Measurements from ENCODE around the gene KLK13. TPM values are rescaled to one million over a fixed set of nuclear protein-coding genes. Genes with fewer than 3 reads are reported as not detected.

KLK13 gene, protein sequence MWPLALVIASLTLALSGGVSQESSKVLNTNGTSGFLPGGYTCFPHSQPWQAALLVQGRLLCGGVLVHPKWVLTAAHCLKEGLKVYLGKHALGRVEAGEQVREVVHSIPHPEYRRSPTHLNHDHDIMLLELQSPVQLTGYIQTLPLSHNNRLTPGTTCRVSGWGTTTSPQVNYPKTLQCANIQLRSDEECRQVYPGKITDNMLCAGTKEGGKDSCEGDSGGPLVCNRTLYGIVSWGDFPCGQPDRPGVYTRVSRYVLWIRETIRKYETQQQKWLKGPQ
- total RNA-seq = not detected
- not detected for polyA plus RNA-seq

DNA sequence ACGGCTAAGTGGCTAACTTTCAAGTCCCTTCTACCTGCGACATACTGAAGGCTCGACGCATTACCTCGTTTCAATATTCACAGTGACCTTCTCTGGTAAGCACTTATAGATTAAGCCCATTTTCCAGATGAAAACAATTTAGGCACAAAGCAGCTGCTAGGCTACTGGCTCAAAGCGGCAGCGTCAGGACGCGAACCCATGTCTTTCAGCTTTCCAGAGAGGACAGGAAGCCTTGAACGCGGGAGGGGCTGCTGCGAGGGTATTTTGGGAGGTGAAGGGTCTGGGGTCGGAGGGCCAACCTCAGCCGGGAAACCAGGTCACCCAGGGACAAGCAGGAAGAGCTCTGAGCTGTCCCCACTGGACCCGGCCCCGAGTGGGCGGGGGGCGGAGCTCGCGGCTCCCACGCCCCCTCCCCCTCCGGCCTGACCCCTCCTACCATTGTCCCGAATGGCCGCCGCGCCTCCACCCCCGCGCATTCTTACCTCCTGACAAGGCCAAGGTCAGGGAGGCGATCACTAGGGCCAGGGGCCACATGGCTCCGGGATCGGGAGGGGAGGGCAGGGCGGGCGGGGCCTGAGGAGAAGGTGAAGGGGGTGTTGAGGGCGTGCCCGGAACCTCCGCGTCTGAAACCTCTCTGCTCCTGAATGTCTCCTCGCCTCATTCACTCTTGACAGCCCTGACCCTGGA lies at the start of gene KLK13:
Gene KLK13 (minus strand): TSS at position 559 of the 687 bp plus-strand sequence. CDS start 25 bp downstream, at position 534.
- intact Hi-C loops (cut with micrococcal nuclease) = no loop called here
- Histone ChIP-seq H3K4me3 (ENCODE audit: low read length in 2 of 2) (no peak within 1 kb of the TSS), H3K4me1 (ENCODE audit: insufficient read depth, low read length) (peaks cover 3% of the 10 kb centered on the region), H3K9me3 (ENCODE audit: control insufficient read depth in 1 of 2, low read length in 2 of 2) (no peaks in the 10 kb centered on the region), H3K36me3 (ENCODE audit: insufficient read depth, low read length) (no peaks in the 10 kb centered on the region), H3K27ac (ENCODE audit: low read depth, low read length) (no peak within 1 kb of the TSS), H3K27me3 (ENCODE audit: insufficient read depth, low read length) (peaks cover 13% of the 10 kb centered on the region)
- peaks cover 40 to 43% of the 10 kb centered on the region in 2 donors for H3K27me3 Mint-ChIP-seq
- no peaks in the 10 kb centered on the region for H3K36me3 Mint-ChIP-seq
- H3K4me1 Mint-ChIP-seq = peaks cover 0 to 6% (median 3%) of the 10 kb centered on the region in 4 donors
- ChIA-PET CTCF (ENCODE audit: partially characterized antibody) (no interaction called here), POLR2A (ENCODE audit: partially characterized antibody) (no interaction called here)
- no peak for DNase-seq
- no peak within 1 kb of the TSS for H3K27ac Mint-ChIP-seq
- H3K4me3 Mint-ChIP-seq = peak within 1 kb of the TSS; percentile 39 to 76 (median 65)
- H3K9me3 Mint-ChIP-seq = peaks cover 0 to 5% (median 0%) of the 10 kb centered on the region in 8 donors

DNA sequence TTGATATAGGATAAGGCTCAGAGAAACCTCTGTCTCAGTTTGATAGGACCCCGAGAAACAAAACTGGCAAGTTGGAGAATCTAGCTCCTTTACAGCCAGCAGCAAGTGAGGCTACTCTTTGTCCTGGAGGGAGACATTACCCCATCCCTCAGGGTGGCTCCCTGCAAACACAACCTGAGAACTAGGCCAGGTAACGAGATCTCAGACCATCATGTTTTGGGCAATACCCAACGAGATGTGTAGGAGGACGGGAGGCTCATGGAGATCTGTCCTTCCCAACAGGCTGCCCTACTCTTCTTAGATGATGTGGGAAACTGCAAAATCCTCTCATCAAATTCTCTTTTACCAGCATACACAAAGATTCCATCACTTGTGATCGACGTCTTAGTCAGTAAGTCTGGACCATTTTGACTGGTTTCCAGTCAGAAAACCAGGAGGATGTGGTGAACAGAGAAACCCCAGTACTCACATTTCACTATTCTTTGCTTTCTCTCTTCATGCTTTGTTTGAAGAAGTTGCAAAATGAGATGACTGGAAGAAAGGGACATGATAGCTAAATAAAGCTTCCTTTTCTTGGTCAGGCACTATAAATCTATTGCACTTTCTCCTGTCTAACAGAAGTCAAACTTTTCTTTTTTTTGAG lies 49.3 kb upstream of the KLK13 start:
- Histone ChIP-seq H3K27me3 (ENCODE audit: insufficient read depth, low read length) (no peaks in the 10 kb centered on the region), H3K4me3 (ENCODE audit: low read length in 2 of 2) (no peak overlapping the region), H3K27ac (ENCODE audit: low read depth, low read length) (no peak overlapping the region), H3K36me3 (ENCODE audit: insufficient read depth, low read length) (no peaks in the 10 kb centered on the region), H3K4me1 (ENCODE audit: insufficient read depth, low read length) (peaks cover 38% of the 10 kb centered on the region), H3K9me3 (ENCODE audit: control insufficient read depth in 1 of 2, low read length in 2 of 2) (no peaks in the 10 kb centered on the region)
- Mint-ChIP-seq H3K4me1 (peaks cover 26 to 43% (median 34%) of the 10 kb centered on the region in 4 donors), H3K4me3 (peak overlapping the region in 4 of 8 donors; percentile 13 to 46 (median 32)), H3K36me3 (no peaks in the 10 kb centered on the region), H3K27me3 (no peaks in the 10 kb centered on the region), H3K27ac (peak overlapping the region in 4 of 7 donors; percentile 9 to 76 (median 50)), H3K9me3 (no peaks in the 10 kb centered on the region)
- CTCF ChIA-PET (ENCODE audit: partially characterized antibody) = interaction anchor here (1.0 to 1.5 kb wide), 3 partner anchors 15 to 44 kb away, joined by 3 to 4 read pairs (median 3); no protein-coding TSS in a partner anchor
- intact Hi-C loops (cut with micrococcal nuclease) = no loop called here
- POLR2A ChIA-PET (ENCODE audit: partially characterized antibody) = interaction anchor here (1.1 kb wide), 1 partner anchor 14 kb away, joined by 4 read pairs; no protein-coding TSS in a partner anchor
- DNase-seq = peak in 2 of 5 donors; percentile 31 to 33

DNA sequence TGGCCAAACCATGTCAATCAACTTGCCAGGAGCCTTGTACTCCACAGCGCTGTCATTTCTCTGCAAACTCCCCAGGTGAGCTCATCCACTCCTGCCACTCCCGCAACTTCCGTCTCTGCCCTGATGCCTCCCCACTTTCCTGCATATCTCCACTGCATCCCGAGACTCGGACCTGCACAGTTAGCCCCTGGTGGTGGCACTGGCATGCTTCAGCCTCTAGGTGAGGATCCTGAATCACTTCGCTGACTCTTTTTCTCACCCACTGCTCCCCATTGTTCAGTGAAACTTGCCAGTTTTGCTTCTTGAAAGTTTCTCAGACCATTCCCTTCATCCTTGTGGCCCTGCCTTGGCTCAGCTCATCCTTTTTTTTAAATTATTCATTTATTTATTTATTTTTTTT lies 46.7 kb upstream of the KLK13 start:
- POLR2A ChIA-PET (ENCODE audit: partially characterized antibody) = interaction anchor here (1.0 kb wide), 1 partner anchor 20 kb away, joined by 3 read pairs; no protein-coding TSS in a partner anchor
- CTCF ChIA-PET (ENCODE audit: partially characterized antibody) = interaction anchor here (3.5 kb wide), 1 partner anchor 47 kb away, joined by 9 read pairs; no protein-coding TSS in a partner anchor

DNA sequence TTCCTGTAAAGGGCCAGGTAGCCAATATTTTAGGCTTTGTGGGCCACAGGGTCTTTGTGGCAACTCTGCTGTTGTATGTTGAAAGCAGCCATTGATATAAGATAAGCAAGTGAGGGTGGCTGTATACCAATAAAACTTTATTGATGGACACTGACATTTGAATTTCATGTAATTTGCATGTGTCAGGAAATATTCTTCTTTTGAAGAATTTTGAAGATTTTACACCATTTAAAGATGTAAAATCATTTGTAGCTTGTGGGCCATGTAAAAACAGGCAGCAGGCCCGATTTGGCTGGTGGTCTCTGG lies 45.7 kb upstream of the KLK13 start:
- intact Hi-C loops (cut with micrococcal nuclease) = no loop called here

More for the DNA sequence above, 46.7 kb upstream of the KLK13 start:
- Histone ChIP-seq H3K27ac (ENCODE audit: low read depth, low read length) (no peak overlapping the region), H3K4me3 (ENCODE audit: low read length in 2 of 2) (no peak overlapping the region), H3K9me3 (ENCODE audit: control insufficient read depth in 1 of 2, low read length in 2 of 2) (no peaks in the 10 kb centered on the region), H3K4me1 (ENCODE audit: insufficient read depth, low read length) (peaks cover 46% of the 10 kb centered on the region), H3K36me3 (ENCODE audit: insufficient read depth, low read length) (no peaks in the 10 kb centered on the region), H3K27me3 (ENCODE audit: insufficient read depth, low read length) (no peaks in the 10 kb centered on the region)
- peaks cover 0 to 2% (median 0%) of the 10 kb centered on the region in 8 donors for H3K9me3 Mint-ChIP-seq
- H3K4me3 Mint-ChIP-seq = no peak overlapping the region
- no peak overlapping the region for H3K27ac Mint-ChIP-seq
- peaks cover 27 to 54% (median 40%) of the 10 kb centered on the region in 4 donors for H3K4me1 Mint-ChIP-seq
- no peak for DNase-seq
- no peaks in the 10 kb centered on the region for H3K27me3 Mint-ChIP-seq
- intact Hi-C loops (cut with micrococcal nuclease) = no loop called here
- peaks cover 0 to 16% of the 10 kb centered on the region in 2 donors for H3K36me3 Mint-ChIP-seq

DNA sequence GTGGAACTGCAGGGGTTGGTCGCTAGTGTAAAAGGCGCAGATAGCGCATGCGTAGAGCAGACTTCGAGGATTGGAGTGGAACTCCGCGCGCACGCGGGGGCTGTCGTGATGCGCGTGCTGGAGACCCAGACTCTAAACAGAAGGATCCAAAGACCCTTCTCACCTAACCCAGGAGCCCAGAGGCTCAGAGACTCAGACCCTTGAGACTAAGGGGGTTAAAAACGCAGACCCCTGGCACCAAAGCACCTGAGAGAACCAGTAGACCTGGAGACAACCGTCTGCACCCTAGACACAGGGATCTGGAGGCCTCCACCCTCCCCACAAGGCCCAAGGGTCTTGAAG lies 43.9 kb upstream of the KLK13 start:
- no peaks in the 10 kb centered on the region for H3K27me3 ChIP-seq (ENCODE audit: insufficient read depth, low read length)
- CTCF ChIA-PET (ENCODE audit: partially characterized antibody) = no interaction called here
- Mint-ChIP-seq H3K9me3 (peaks cover 0 to 2% (median 0%) of the 10 kb centered on the region in 8 donors), H3K4me3 (peak overlapping the region; percentile 94 to 100 (median 97)), H3K36me3 (peaks cover 13 to 27% of the 10 kb centered on the region in 2 donors), H3K27ac (peak overlapping the region; percentile 93 to 100 (median 99)), H3K4me1 (peaks cover 22 to 45% (median 34%) of the 10 kb centered on the region in 4 donors), H3K27me3 (no peaks in the 10 kb centered on the region)
- peaks cover 9% of the 10 kb centered on the region for H3K36me3 ChIP-seq (ENCODE audit: insufficient read depth, low read length)
- H3K4me3 ChIP-seq (ENCODE audit: low read length in 2 of 2) = peak overlapping the region; percentile 26 to 98
- peak overlapping the region; percentile 69 for H3K27ac ChIP-seq (ENCODE audit: low read depth, low read length)
- H3K9me3 ChIP-seq (ENCODE audit: control insufficient read depth in 1 of 2, low read length in 2 of 2) = no peaks in the 10 kb centered on the region
- DNase-seq = no peak
- peaks cover 19% of the 10 kb centered on the region for H3K4me1 ChIP-seq (ENCODE audit: insufficient read depth, low read length)
- POLR2A ChIA-PET (ENCODE audit: partially characterized antibody) = interaction anchor here (0.8 to 1.2 kb wide), 2 partner anchors 14 to 740 kb away, joined by 3 to 4 read pairs; no protein-coding TSS in a partner anchor
- intact Hi-C loops (cut with micrococcal nuclease) = loop anchor here (1.0 to 2.0 kb wide), 5 partner anchors 15 to 1084 kb away; partner anchors contain the start of gene VRK3

More for the DNA sequence above, 45.7 kb upstream of the KLK13 start:
- Mint-ChIP-seq H3K4me1 (peaks cover 29 to 51% (median 40%) of the 10 kb centered on the region in 4 donors), H3K27ac (no peak overlapping the region), H3K9me3 (peaks cover 0 to 2% (median 0%) of the 10 kb centered on the region in 8 donors), H3K4me3 (peak overlapping the region in 1 of 8 donors; percentile 46), H3K36me3 (peaks cover 6 to 20% of the 10 kb centered on the region in 2 donors), H3K27me3 (no peaks in the 10 kb centered on the region)
- ChIA-PET POLR2A (ENCODE audit: partially characterized antibody) (interaction anchor here (1.8 kb wide), 1 partner anchor 12 kb away, joined by 8 read pairs; no protein-coding TSS in a partner anchor), CTCF (ENCODE audit: partially characterized antibody) (interaction anchor here (3.5 kb wide), 1 partner anchor 48 kb away, joined by 9 read pairs; no protein-coding TSS in a partner anchor)
- peaks cover 37% of the 10 kb centered on the region for H3K4me1 ChIP-seq (ENCODE audit: insufficient read depth, low read length)
- peaks cover 5% of the 10 kb centered on the region for H3K36me3 ChIP-seq (ENCODE audit: insufficient read depth, low read length)
- no peak for DNase-seq
- no peak overlapping the region for H3K4me3 ChIP-seq (ENCODE audit: low read length in 2 of 2)
- no peaks in the 10 kb centered on the region for H3K9me3 ChIP-seq (ENCODE audit: control insufficient read depth in 1 of 2, low read length in 2 of 2)
- H3K27ac ChIP-seq (ENCODE audit: low read depth, low read length) = no peak overlapping the region
- H3K27me3 ChIP-seq (ENCODE audit: insufficient read depth, low read length) = no peaks in the 10 kb centered on the region

DNA sequence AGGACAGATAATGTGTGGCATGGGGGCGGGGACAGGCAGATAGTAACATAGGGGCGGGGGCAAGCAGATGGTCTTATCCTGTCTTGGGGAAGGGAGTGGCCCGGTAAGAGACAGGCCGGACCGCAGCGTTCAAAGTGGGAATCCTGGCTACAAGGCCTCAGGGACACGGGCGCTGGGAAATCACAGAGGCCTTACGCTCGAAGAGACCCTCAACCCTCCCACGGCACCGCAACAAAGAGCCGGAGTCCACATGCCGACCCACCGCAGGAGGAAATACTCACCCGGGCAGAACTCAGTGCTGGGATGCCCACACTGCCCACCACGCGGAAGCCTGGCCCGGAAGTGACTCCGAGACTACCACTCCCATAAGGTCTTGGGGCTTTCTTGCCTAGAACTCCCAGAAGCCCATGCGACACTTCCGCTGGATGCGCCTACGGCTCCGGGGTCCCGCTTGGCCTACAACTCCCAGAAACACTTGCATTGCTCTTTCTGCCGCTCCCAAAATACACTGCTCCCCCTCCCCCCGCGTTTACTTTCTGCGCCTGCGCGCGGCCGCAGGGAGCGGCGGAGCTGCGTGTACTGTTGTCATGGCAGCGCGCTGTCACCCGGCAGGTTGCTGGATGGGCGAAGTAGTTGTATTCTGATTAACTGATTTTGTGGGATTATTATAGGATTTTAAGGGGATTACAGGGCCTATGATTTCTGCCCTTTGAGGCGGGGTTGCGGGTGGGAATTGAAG lies 43.3 kb upstream of the KLK13 start, which contains the start of gene CTU1:
Gene CTU1 (minus strand): TSS at position 344 of the 739 bp plus-strand sequence. CDS start 3,840 bp downstream, outside the sequence.
- ChIA-PET CTCF (ENCODE audit: partially characterized antibody) (interaction anchor here (0.6 kb wide), 1 partner anchor 13 kb away, joined by 3 read pairs; no protein-coding TSS in a partner anchor), POLR2A (ENCODE audit: partially characterized antibody) (interaction anchor here (0.8 to 1.2 kb wide), 2 partner anchors 14 to 739 kb away, joined by 3 to 4 read pairs; no protein-coding TSS in a partner anchor)
- intact Hi-C loops (cut with micrococcal nuclease) = loop anchor here (1.0 to 2.0 kb wide), 4 partner anchors 15 to 1083 kb away; partner anchors contain the start of gene VRK3
- no peaks in the 10 kb centered on the region for H3K9me3 ChIP-seq (ENCODE audit: control insufficient read depth in 1 of 2, low read length in 2 of 2)
- Mint-ChIP-seq H3K36me3 (peaks cover 19 to 30% of the 10 kb centered on the region in 2 donors), H3K27me3 (no peaks in the 10 kb centered on the region), H3K9me3 (peaks cover 0 to 2% (median 0%) of the 10 kb centered on the region in 8 donors), H3K27ac (peak within 1 kb of the TSS; percentile 93 to 100 (median 99)), H3K4me3 (peak within 1 kb of the TSS; percentile 94 to 100 (median 97)), H3K4me1 (peaks cover 22 to 44% (median 34%) of the 10 kb centered on the region in 4 donors)
- H3K27me3 ChIP-seq (ENCODE audit: insufficient read depth, low read length) = no peaks in the 10 kb centered on the region
- H3K27ac ChIP-seq (ENCODE audit: low read depth, low read length) = peak within 1 kb of the TSS; percentile 69
- H3K4me1 ChIP-seq (ENCODE audit: insufficient read depth, low read length) = peaks cover 19% of the 10 kb centered on the region
- peak within 1 kb of the TSS; percentile 70 to 98 for H3K4me3 ChIP-seq (ENCODE audit: low read length in 2 of 2)
- DNase-seq = peak; percentile 98 to 100 (median 99)
- H3K36me3 ChIP-seq (ENCODE audit: insufficient read depth, low read length) = peaks cover 14% of the 10 kb centered on the region
